ENCODE results near the gene HS3ST1.

HS3ST1 gene

GRCh38 chr4:11428231-11428898 lies at the start of gene HS3ST1:
Gene HS3ST1, minus strand, starts transcription at chr4:11428894. Its CDS starts 28,889 bp downstream, at chr4:11400005.
- DNase-seq (ENCODE audit: extremely low read depth in 1 of 2, low read depth in 1 of 2), result no peak

DNA sequence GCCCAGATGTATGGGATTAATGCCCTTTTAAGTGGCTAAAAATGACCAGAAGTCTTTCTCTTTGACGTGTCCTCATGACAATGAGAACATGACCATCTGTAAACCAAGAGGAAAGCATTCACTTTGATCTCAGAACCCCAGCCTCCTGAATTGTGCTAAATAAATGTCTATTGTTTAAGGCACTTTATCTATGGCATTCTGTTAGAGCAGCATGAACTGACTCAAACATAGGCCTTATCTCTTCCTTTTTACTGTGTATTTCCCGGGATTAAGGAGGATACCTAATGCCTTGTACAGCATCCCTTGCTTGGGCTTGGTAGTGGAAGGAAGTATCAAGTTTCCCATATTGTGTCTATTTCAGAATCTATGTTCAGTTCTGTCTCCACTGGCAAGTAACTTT lies 47.2 kb upstream of the HS3ST1 start:
- DNase-seq (ENCODE audit: extremely low read depth in 1 of 2, low read depth in 1 of 2), result no peak

- no peak for DNase-seq (ENCODE audit: extremely low read depth in 1 of 2, low read depth in 1 of 2)
Measured at GRCh38 chr4:11474146-11474545, 45.5 kb upstream of the HS3ST1 start.

DNA sequence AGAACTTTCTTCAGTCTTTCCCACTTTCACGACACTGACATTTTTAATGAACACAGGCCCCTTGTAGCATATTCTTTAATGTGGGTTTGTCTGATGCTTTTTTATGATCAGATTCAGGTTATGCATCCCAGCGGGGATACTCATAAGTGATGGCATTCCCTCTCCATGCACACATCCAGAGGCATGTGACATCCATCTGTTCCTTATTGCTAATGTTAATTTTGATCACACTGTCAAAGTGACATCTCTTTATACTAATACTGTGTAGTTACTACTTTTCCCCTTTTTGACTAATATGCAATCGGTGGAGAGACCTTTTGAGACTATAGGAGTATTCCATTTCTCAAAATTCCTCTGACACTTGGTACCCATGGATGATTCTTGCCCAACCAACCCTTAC lies 43.8 kb upstream of the HS3ST1 start:
- DNase-seq (ENCODE audit: extremely low read depth in 1 of 2, low read depth in 1 of 2), result no peak

GRCh38 chr4:11471618-11472017 lies 42.9 kb upstream of the HS3ST1 start:
- DNase-seq (ENCODE audit: extremely low read depth in 1 of 2, low read depth in 1 of 2), result peak in 1 of 2 donors; percentile 30

DNA sequence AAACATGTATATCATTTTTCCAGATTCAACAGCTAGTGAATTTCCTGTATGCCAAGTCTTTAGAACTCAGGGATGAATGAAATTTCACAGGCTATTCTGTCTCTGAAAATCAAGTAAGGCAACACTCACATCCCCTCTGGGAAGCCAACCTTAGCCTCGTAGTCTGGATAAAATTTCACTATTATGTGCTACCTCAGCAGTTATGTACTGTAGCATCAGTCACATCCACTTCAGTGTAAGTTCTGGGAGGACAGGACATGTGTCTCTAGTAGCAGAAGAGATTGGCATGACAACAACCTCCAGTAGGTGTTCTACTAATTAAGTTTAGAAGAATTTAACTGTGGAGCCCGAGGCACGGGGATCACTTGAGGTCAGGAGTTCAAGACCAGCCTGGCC lies 42.4 kb upstream of the HS3ST1 start:
- no peak for DNase-seq (ENCODE audit: extremely low read depth in 1 of 2, low read depth in 1 of 2)

DNA sequence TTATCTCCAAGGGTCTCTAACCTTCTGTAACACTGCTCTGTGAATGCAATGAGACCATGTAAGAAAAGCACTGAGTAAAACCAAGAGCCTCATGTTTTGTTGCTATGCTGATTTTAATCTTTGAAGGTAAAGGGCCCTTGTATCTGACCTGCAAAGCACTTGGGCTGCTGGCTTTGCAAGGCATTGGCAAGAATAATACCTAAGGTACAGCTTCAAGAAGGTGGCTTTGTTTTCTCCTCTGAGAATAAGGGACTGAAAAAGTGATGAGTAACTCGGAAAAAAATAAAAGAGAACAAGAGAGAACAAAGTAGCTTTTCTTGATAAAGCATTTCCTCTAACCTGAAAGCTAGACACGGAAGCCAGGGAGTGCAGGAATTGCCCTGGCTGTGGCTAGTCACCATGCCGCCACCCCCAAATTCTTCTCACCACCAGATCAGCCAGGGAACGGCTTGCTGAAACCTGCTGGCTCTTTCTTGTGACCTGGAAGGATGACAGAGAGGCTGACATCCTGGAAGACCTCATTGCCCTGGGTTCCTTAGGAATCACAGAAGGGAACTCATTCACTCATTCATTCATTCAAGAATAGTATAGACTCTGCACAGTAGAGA lies 41.8 kb upstream of the HS3ST1 start:
- no peak for DNase-seq (ENCODE audit: extremely low read depth in 1 of 2, low read depth in 1 of 2)

- DNase-seq (ENCODE audit: extremely low read depth in 1 of 2, low read depth in 1 of 2), result no peak
Measured at GRCh38 chr4:11469650-11470437, 41.1 kb upstream of the HS3ST1 start.

DNA sequence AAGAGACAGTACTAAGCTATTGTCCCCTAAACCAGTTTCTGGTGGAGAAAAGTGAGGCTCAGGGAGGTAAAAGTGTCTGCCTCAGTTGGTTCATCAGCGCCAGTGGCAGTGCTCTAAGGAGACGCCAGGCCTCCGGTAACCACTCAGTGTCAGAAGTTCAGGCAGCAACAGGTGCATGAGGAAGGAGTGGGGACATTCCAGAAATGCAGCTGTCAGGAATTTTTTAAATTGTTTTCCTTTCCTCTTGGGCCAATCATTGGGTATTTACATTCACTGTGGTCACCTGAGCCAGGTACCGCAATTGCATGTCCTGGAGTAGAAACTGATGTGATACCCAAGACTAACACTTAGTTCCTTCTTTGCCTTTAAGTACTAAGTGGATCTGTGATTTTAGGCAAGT lies 40.2 kb upstream of the HS3ST1 start:
- no peak for DNase-seq (ENCODE audit: extremely low read depth in 1 of 2, low read depth in 1 of 2)

DNA sequence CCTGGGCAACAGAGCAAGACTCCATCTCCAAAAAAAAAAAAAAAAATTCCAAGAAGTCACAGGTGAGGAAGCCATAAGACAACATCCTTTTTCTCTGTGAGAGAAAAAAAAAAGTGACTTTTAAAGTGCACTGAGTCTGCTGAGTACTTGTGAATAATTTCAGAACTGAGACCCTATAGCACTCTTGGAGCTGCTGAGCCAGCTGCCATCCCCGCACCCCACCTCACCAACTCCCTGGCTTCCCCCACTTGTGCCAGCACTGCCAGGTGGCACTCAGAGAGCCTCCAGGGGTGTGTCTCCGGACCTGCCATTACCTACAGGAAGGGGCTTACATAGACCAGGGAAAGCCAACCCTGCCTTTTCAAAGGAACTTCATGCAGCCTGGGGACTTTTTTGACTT lies 39.2 kb upstream of the HS3ST1 start:
- no peak for DNase-seq (ENCODE audit: extremely low read depth in 1 of 2, low read depth in 1 of 2)

DNA sequence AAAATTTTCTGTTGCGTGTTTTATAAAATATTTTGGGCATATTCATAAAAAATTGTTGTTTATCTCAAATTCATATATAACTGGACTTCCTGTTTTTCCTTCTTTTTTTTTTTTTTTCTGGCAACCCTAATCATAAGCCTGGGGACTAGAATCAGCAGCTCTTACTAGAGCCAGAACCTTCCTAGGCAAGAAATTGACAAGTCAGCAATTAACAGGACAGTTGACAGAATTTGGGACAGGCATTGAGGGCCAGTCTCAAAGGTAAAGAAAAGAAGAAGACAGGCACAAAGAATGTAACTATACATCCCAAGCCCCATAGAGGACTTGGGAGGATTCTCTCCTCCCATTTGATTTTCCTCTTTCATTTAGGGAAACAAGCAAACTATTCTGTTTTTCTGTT lies 35.0 kb upstream of the HS3ST1 start:
- no peak for DNase-seq (ENCODE audit: extremely low read depth in 1 of 2, low read depth in 1 of 2)

GRCh38 chr4:11456401-11456800 lies 27.7 kb upstream of the HS3ST1 start:
- DNase-seq (ENCODE audit: extremely low read depth in 1 of 2, low read depth in 1 of 2), result no peak

GRCh38 chr4:11455201-11455835 lies 26.6 kb upstream of the HS3ST1 start:
- DNase-seq (ENCODE audit: extremely low read depth in 1 of 2, low read depth in 1 of 2), result no peak

GRCh38 chr4:11451716-11452115 lies 23.0 kb upstream of the HS3ST1 start:
- no peak for DNase-seq (ENCODE audit: extremely low read depth in 1 of 2, low read depth in 1 of 2)

DNA sequence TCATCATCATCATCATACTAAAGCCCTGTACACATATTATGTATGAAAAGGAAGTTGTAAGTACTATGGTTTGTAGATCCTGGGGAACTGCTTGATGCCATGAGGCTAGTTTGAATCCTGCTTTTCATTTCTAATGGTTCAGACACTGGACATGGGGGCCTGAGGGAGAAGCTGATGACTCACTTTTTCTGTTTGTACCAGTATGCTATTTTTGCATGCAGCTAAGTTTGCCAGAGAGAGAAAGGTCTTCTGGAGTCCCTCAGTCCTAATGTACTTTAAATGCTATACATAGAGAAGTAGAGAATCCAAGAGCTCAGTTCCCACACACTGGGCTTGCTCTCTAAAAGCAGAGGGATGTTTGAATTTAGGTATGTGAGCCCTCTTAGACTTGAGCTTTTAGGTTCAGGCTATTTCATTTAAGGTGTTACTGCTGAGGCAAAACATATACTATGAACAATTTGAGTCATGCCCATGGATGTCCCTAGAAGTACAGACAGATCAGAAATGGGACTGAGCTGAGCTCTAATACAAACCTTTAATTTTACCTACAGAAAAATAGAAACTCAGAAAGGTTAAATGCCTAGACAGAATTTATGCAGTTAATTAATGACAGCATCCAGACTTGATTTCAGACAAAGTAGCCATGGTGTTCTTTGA lies 17.6 kb upstream of the HS3ST1 start:
- DNase-seq (ENCODE audit: extremely low read depth in 1 of 2, low read depth in 1 of 2), result no peak

GRCh38 chr4:11441194-11441556 lies 12.5 kb upstream of the HS3ST1 start:
- DNase-seq (ENCODE audit: extremely low read depth in 1 of 2, low read depth in 1 of 2), result no peak

DNA sequence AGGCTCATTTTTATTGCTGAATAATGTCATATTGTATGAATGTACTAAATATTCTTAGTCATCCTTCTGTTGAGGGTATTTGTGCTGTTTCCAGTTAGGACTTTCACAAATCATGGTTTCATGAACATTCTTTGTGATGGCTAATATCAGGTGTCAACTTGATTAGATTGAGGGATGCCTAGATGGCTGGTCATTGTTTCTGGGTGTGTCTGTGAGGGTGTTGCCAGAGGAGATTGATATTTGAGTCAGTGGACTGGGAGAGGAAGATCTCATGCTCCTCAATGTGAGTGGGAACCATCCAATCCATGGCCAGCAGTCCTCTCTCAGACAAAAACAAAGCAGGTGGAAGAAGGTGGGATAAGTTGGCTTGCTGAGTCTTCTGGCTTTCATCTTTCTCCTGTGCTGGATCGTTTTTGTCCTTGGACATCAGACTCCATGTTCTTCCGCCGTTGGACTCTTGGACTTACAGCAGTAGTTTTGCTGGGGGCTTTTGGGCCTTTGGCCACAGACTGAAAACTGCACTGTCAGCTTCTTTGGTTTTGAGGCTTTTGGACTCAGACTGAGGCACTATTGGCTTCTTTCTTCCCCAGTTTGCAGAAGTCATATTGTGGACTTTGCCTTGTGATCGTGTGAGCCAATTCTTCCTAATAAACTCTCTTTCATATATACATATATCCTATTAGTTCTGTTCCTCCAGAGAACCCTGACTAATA lies 11.9 kb upstream of the HS3ST1 start:
- no peak for DNase-seq (ENCODE audit: extremely low read depth in 1 of 2, low read depth in 1 of 2)

GRCh38 chr4:11439836-11440235 lies 11.1 kb upstream of the HS3ST1 start:
- DNase-seq (ENCODE audit: extremely low read depth in 1 of 2, low read depth in 1 of 2), result no peak

- no peak for DNase-seq (ENCODE audit: extremely low read depth in 1 of 2, low read depth in 1 of 2)
Measured at GRCh38 chr4:11438647-11439046, 10.0 kb upstream of the HS3ST1 start.

DNA sequence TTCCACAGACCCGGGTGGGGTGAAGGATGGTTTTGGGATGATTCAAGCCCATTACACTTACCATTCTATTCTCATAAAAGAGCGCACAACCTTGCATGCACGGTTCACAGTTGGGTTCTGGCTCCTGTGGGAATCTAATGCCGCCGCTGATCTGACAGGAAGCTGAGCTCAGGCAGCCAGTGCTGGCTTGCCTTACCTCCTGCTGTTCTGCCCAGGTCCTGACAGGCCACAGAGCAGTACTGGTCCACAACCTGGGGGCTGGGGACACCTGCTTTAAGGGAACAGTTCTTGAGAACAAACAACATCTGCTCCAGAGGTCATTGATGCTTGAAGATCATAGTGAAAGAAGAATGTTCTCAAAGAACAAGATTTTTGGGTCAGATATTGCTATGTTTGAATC lies 8.0 kb upstream of the HS3ST1 start:
- DNase-seq (ENCODE audit: extremely low read depth in 1 of 2, low read depth in 1 of 2), result no peak

DNA sequence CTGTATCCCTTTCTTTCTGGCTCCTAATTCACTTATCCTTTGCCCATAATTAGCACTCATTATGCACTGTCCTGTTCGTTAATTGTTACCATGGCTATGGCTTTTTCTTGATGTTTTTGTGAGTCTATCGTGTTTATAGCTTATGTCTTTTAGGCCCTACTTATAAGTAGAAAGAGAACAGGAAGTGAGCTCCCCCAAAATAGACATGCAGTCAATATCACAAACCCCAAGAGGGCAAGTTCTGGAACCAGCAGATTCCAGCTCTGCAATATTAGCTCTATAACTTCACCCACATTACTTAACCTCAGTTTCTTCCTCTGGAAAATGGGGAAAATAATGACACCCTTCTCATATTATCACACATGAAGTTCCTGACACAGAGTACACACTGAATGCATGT lies 7.4 kb upstream of the HS3ST1 start:
- no peak for DNase-seq (ENCODE audit: extremely low read depth in 1 of 2, low read depth in 1 of 2)

Measured in stimulated activated CD8-positive, alpha-beta memory T cell treated with anti-CD3 and anti-CD28 coated beads, Interleukin-7, amount 100 ng/mL, for 48 hours (primary cell).